Measurements from ENCODE around the gene SCAF1. TPM values are rescaled to one million over a fixed set of nuclear protein-coding genes. Genes with fewer than 3 reads are reported as not detected.

The SCAF1 gene
- total RNA-seq, 1 experiment from 2014 or later = 37.0 TPM

DNA sequence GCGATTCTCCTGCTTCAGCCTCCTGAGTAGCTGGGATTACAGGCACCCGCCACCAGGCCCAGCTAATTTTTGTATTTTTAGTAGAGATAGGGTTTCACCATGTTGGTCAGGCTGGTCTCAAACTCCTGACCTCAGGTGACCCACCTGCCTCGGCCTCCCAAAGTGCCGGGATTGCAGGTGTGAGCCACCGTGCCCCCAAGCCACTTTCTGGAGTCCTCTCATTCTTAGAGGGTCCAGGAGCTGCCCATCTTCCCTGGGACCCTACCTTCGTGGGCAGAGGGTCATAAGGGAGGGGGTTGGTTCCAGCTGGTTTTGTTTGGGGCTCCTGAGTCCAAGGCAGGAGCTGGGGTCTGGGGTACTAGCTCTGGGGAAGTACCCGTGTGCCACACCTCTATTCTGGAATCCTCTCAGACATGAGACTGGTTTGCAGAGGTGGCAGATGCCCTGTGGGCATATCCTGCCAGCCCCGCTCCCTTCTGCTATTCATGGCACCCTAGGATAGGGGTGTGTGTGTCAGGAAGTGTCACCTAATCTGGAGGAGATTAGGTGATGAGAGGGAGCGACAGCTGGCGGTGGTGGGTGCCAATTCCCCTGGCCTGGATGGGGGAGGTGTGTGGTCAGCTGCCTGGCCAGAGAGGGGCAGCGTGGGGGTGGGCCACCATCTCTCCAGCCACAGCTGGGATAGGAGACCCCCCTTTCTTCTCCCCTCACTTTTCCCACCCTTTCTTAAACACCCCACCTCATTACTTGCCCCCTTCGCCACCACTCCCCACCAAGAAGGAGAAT is 37.2 kb downstream of the SCAF1 start:
- Histone ChIP-seq H3K36me3 (replicated peaks; ENCODE audit: control insufficient read depth, insufficient read depth, low read length) (peaks cover 14% of the 10 kb centered on the region), H3K27me3 (ENCODE audit: control insufficient read depth, insufficient read depth, low read length) (no peaks in the 10 kb centered on the region), H3K4me3 (ENCODE audit: insufficient read depth, low read depth, low read length) (no peak overlapping the region)
- DNase-seq = no peak

- DNase-seq = peak; percentile 51
- H3K36me3 ChIP-seq (replicated peaks; ENCODE audit: control insufficient read depth, insufficient read depth, low read length) = peaks cover 17% of the 10 kb centered on the region
- H3K27me3 ChIP-seq (ENCODE audit: control insufficient read depth, insufficient read depth, low read length) = no peaks in the 10 kb centered on the region
- H3K4me3 ChIP-seq (ENCODE audit: insufficient read depth, low read depth, low read length) = no peak overlapping the region
These were observed 37.9 kb downstream of the SCAF1 start for GRCh38 chr19:49679771-49680413.

- Histone ChIP-seq H3K4me3 (ENCODE audit: insufficient read depth, low read depth, low read length) (no peak overlapping the region), H3K27me3 (ENCODE audit: control insufficient read depth, insufficient read depth, low read length) (no peaks in the 10 kb centered on the region), H3K36me3 (replicated peaks; ENCODE audit: control insufficient read depth, insufficient read depth, low read length) (peaks cover 24% of the 10 kb centered on the region)
- peak; percentile 100 for DNase-seq
These were observed 38.7 kb downstream of the SCAF1 start for GRCh38 chr19:49680421-49681351.

DNA sequence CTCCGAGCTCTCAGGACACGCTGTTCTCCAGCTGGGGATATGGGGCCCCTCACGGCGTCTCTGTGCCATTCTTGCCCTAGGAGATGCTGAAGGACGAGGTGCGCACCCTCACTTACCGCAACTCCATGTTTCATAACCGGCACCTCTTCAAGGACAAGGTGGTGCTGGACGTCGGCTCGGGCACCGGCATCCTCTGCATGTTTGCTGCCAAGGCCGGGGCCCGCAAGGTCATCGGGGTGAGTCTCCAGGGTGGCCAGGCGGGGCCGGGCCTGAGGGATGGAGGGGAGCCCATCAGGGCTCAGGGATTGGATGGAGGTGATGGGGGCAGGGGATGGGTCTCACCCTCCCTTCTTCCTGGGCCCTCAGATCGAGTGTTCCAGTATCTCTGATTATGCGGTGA is 39.8 kb downstream of the SCAF1 start:
- no peaks in the 10 kb centered on the region for H3K27me3 ChIP-seq (ENCODE audit: control insufficient read depth, insufficient read depth, low read length)
- DNase-seq = no peak
- peaks cover 30% of the 10 kb centered on the region for H3K36me3 ChIP-seq (replicated peaks; ENCODE audit: control insufficient read depth, insufficient read depth, low read length)
- H3K4me3 ChIP-seq (ENCODE audit: insufficient read depth, low read depth, low read length) = no peak overlapping the region

GRCh38 chr19:49682274-49682673 is 40.3 kb downstream of the SCAF1 start:
- no peaks in the 10 kb centered on the region for H3K27me3 ChIP-seq (ENCODE audit: control insufficient read depth, insufficient read depth, low read length)
- DNase-seq = no peak
- H3K4me3 ChIP-seq (ENCODE audit: insufficient read depth, low read depth, low read length) = no peak overlapping the region
- H3K36me3 ChIP-seq (replicated peaks; ENCODE audit: control insufficient read depth, insufficient read depth, low read length) = peaks cover 32% of the 10 kb centered on the region

DNA sequence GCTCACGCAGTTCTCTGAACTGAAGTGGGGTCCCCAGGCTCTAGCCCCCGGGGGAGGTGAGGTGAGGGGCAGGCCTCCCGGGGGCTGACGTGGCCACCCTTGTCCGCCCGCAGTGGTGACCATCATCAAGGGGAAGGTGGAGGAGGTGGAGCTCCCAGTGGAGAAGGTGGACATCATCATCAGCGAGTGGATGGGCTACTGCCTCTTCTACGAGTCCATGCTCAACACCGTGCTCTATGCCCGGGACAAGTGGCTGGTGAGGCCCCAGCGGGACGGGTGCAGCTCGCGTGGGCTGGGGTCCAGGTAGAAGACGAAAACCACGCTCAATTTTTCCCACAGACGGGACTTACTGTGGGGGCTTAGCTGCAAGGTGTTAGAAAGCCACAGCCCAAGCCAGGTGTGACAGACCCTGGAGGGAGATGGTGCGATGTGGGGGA is 41.8 kb downstream of the SCAF1 start:
- peaks cover 36% of the 10 kb centered on the region for H3K36me3 ChIP-seq (replicated peaks; ENCODE audit: control insufficient read depth, insufficient read depth, low read length)
- H3K27me3 ChIP-seq (ENCODE audit: control insufficient read depth, insufficient read depth, low read length) = no peaks in the 10 kb centered on the region
- no peak overlapping the region for H3K4me3 ChIP-seq (ENCODE audit: insufficient read depth, low read depth, low read length)
- no peak for DNase-seq

- no peaks in the 10 kb centered on the region for H3K27me3 ChIP-seq (ENCODE audit: control insufficient read depth, insufficient read depth, low read length)
- DNase-seq = peak; percentile 88
- no peak overlapping the region for H3K4me3 ChIP-seq (ENCODE audit: insufficient read depth, low read depth, low read length)
- peaks cover 36% of the 10 kb centered on the region for H3K36me3 ChIP-seq (replicated peaks; ENCODE audit: control insufficient read depth, insufficient read depth, low read length)
These were observed 42.4 kb downstream of the SCAF1 start for GRCh38 chr19:49684251-49684982.

GRCh38 chr19:49684983-49685553 is 43.1 kb downstream of the SCAF1 start:
- Histone ChIP-seq H3K4me3 (ENCODE audit: insufficient read depth, low read depth, low read length) (no peak overlapping the region), H3K27me3 (ENCODE audit: control insufficient read depth, insufficient read depth, low read length) (no peaks in the 10 kb centered on the region), H3K36me3 (replicated peaks; ENCODE audit: control insufficient read depth, insufficient read depth, low read length) (peaks cover 36% of the 10 kb centered on the region)
- DNase-seq = peak; percentile 51

DNA sequence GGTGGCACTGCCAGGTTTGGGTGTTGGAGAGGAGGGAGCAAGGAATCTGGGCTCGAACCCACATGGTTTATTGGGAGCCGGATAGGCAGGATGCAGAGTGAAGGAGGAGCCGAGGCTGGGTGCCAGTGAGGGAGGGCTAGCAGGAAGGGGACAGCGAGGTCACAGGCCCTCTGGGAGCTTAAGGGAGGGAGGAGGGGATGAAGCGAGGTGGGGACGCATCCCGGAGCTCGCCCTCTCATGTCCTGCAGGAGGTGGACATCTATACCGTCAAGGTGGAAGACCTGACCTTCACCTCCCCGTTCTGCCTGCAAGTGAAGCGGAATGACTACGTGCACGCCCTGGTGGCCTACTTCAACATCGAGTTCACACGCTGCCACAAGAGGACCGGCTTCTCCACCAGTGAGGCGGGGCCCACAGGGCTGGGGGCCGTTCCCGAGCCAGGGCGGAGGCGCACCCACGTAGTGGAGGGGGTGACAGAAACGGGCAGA is 43.9 kb downstream of the SCAF1 start:
- Histone ChIP-seq H3K27me3 (ENCODE audit: control insufficient read depth, insufficient read depth, low read length) (no peaks in the 10 kb centered on the region), H3K4me3 (ENCODE audit: insufficient read depth, low read depth, low read length) (no peak overlapping the region), H3K36me3 (replicated peaks; ENCODE audit: control insufficient read depth, insufficient read depth, low read length) (peaks cover 36% of the 10 kb centered on the region)
- DNase-seq = peak; percentile 58

GRCh38 chr19:49686503-49687088 is 44.6 kb downstream of the SCAF1 start:
- peak; percentile 65 for DNase-seq
- H3K36me3 ChIP-seq (replicated peaks; ENCODE audit: control insufficient read depth, insufficient read depth, low read length) = peaks cover 33% of the 10 kb centered on the region
- H3K27me3 ChIP-seq (ENCODE audit: control insufficient read depth, insufficient read depth, low read length) = no peaks in the 10 kb centered on the region
- no peak overlapping the region for H3K4me3 ChIP-seq (ENCODE audit: insufficient read depth, low read depth, low read length)

- H3K4me3 ChIP-seq (ENCODE audit: insufficient read depth, low read depth, low read length) = no peak overlapping the region
- H3K27me3 ChIP-seq (ENCODE audit: control insufficient read depth, insufficient read depth, low read length) = no peaks in the 10 kb centered on the region
- DNase-seq = peak; percentile 41
- H3K36me3 ChIP-seq (replicated peaks; ENCODE audit: control insufficient read depth, insufficient read depth, low read length) = peaks cover 28% of the 10 kb centered on the region
These were observed 45.1 kb downstream of the SCAF1 start for GRCh38 chr19:49687150-49687549.

DNA sequence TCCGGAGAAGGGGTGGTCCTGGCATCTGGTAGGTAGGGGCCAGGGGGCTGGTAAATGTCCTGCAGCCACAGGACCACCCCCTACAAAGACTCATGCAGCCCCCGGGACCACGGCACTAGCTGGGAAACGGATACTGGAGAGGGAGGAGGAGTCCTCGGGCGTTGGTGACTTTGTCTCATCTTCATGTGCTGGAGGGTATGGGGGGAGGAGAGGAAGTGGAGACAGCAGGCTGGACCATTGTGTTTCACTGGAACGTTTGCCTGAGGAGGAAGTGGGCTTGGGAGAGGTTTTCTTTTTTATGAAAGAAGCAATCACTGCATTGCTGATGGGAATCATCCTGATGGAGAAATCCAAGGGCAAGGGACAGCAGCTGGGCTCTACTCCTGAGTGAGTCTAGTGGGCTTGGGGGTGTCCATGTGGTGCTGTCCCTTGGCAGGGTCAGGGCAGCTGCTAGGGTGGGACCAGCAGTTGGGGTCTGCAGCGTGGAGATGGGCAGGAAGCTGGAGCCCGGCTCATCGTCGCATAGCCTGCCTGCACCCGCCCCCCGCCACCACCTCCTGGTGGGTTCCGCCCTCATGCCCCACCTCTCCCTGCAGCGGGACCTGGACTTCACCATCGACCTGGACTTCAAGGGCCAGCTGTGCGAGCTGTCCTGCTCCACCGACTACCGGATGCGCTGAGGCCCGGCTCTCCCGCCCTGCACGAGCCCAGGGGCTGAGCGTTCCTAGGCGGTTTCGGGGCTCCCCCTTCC is 45.7 kb downstream of the SCAF1 start:
- H3K4me3 ChIP-seq (ENCODE audit: insufficient read depth, low read depth, low read length) = no peak overlapping the region
- H3K36me3 ChIP-seq (replicated peaks; ENCODE audit: control insufficient read depth, insufficient read depth, low read length) = peaks cover 24% of the 10 kb centered on the region
- peak; percentile 67 for DNase-seq
- no peaks in the 10 kb centered on the region for H3K27me3 ChIP-seq (ENCODE audit: control insufficient read depth, insufficient read depth, low read length)

Data from H7 (cell line).